H1 (cell line): ENCODE measurements around the gene IGFL2. TPM values are rescaled to one million over a fixed set of nuclear protein-coding genes. Genes with fewer than 3 reads are reported as not detected.

Experiments used
- BRCA1 ChIP-seq: IDR thresholded peaks from 2 replicates; pipeline ENCODE4 v1.6.1; 2012; ENCODE audit warnings: low read depth, low read length, improper control_type of control experiment
- CTBP2 ChIP-seq: IDR thresholded peaks from 2 replicates; pipeline ENCODE4 v1.7.0; 2011; ENCODE audit warnings: borderline replicate concordance, mild to moderate bottlenecking, moderate library complexity, mixed read lengths, low read length; ENCODE audit not compliant: insufficient read depth, insufficient read length
- JUND ChIP-seq: IDR thresholded peaks from 2 replicates; pipeline ENCODE4 v1.6.1; 2011; ENCODE audit warnings: mild to moderate bottlenecking, improper control_type of control experiment, low read length
- KDM4A ChIP-seq: IDR thresholded peaks from one replicate; pipeline ENCODE4 v1.7.1; 2012; ENCODE audit warnings: low read depth, mild to moderate bottlenecking, moderate library complexity, low read length, inconsistent platforms; ENCODE audit not compliant: severe bottlenecking
- POLR2AphosphoS5 ChIP-seq: IDR thresholded peaks from 2 replicates; pipeline ENCODE4 v1.6.1; 2011; ENCODE audit warnings: low read depth, low read length
- RBBP5 ChIP-seq: IDR thresholded peaks from 2 replicates; pipeline ENCODE4 v1.7.1; 2012; ENCODE audit warnings: low read depth, mild to moderate bottlenecking, inconsistent platforms, low read length, moderate library complexity, borderline replicate concordance
- RXRA ChIP-seq: IDR thresholded peaks from 2 replicates; pipeline ENCODE4 v1.6.1; 2011; ENCODE audit warnings: low read depth, mild to moderate bottlenecking, low read length, moderate library complexity; ENCODE audit not compliant: insufficient read depth
- SIN3A ChIP-seq, 2 experiments: IDR thresholded peaks in 1 of 2; conservative IDR thresholded peaks in 1 of 2; 2 replicates each; pipeline ENCODE4 v1.6.1; 2011 to 2012; ENCODE audit warnings: low read length in 2 of 2, improper control_type of control experiment in 1 of 2, low read depth in 1 of 2, mild to moderate bottlenecking in 1 of 2
- SIRT6 ChIP-seq: IDR thresholded peaks from one replicate; pipeline ENCODE4 v1.7.1; 2012; ENCODE audit warnings: low read length, inconsistent platforms
- polyA plus RNA-seq, 7 experiments: library from polyadenylated mRNA; depleted of rRNA in 3 of 7; stranded (reverse) in 5 of 7; unstranded in 2 of 7; fragments of >200 nt in 5 of 7; fragments of 200-250 nt in 2 of 7; gene quantifications; 1 replicate in 5 of 7; 2 replicates in 1 of 7; 4 replicates in 1 of 7; pipeline versions ENCODE4 v1.2.1 to v1.2.3, GENCODE V29; 2011 to 2013; ENCODE audit warnings: missing spikeins in 2 of 7, mixed read lengths in 2 of 7
- total RNA-seq: library from RNA; stranded (reverse); fragmentation: NEBNext Ultra II Directional; extraction: Animal tissue kit (Norgen Biotek cat#: 25700); gene quantifications from 2 replicates; pipeline ENCODE4 v1.2.1, GENCODE V29; 2021
- TF ChIP-seq, protein P1 (sequence below): fragments of 300-600 bp; sonication (generic); IDR thresholded peaks from 2 replicates; pipeline ENCODE4 v1.7.1; 2012; ENCODE audit warnings: low read length, moderate library complexity, mild to moderate bottlenecking, inconsistent platforms; ENCODE audit not compliant: insufficient replicate concordance
- TF ChIP-seq, protein P2 (sequence below): IDR thresholded peaks from 2 replicates; pipeline ENCODE4 v1.6.1; 2011; ENCODE audit warnings: low read depth, mild to moderate bottlenecking, low read length; ENCODE audit not compliant: insufficient read depth

Gene IGFL2
- total and polyA plus RNA-seq, 2 of the 8 experiments (the other 6 are each of a cell fraction or from before 2014, with no cell fraction given), result not detected

DNA sequence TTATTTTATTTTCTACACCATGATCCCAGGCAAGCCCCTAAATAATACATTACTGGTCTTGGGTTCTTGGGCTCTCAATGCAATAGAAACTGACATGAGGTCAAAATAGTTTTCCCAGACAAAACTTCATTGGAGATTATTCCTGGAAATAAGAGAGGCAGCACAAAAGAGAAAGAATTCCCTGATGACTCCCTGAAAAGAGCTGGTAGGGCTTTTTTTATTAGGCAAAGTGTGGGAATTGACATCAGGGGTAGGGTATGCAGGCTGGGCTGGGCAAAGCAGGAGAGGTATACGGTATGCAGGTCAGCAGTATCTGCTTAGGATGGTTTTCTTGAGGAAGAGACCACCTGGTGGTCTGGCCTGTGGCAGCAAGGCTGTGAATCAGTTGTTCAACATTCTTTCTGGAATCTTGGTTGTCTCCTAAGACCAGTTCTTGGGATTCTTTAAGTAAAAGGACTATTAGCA is 14.2 kb upstream of the IGFL2 start (continued):
- TF ChIP-seq, protein P1, sequence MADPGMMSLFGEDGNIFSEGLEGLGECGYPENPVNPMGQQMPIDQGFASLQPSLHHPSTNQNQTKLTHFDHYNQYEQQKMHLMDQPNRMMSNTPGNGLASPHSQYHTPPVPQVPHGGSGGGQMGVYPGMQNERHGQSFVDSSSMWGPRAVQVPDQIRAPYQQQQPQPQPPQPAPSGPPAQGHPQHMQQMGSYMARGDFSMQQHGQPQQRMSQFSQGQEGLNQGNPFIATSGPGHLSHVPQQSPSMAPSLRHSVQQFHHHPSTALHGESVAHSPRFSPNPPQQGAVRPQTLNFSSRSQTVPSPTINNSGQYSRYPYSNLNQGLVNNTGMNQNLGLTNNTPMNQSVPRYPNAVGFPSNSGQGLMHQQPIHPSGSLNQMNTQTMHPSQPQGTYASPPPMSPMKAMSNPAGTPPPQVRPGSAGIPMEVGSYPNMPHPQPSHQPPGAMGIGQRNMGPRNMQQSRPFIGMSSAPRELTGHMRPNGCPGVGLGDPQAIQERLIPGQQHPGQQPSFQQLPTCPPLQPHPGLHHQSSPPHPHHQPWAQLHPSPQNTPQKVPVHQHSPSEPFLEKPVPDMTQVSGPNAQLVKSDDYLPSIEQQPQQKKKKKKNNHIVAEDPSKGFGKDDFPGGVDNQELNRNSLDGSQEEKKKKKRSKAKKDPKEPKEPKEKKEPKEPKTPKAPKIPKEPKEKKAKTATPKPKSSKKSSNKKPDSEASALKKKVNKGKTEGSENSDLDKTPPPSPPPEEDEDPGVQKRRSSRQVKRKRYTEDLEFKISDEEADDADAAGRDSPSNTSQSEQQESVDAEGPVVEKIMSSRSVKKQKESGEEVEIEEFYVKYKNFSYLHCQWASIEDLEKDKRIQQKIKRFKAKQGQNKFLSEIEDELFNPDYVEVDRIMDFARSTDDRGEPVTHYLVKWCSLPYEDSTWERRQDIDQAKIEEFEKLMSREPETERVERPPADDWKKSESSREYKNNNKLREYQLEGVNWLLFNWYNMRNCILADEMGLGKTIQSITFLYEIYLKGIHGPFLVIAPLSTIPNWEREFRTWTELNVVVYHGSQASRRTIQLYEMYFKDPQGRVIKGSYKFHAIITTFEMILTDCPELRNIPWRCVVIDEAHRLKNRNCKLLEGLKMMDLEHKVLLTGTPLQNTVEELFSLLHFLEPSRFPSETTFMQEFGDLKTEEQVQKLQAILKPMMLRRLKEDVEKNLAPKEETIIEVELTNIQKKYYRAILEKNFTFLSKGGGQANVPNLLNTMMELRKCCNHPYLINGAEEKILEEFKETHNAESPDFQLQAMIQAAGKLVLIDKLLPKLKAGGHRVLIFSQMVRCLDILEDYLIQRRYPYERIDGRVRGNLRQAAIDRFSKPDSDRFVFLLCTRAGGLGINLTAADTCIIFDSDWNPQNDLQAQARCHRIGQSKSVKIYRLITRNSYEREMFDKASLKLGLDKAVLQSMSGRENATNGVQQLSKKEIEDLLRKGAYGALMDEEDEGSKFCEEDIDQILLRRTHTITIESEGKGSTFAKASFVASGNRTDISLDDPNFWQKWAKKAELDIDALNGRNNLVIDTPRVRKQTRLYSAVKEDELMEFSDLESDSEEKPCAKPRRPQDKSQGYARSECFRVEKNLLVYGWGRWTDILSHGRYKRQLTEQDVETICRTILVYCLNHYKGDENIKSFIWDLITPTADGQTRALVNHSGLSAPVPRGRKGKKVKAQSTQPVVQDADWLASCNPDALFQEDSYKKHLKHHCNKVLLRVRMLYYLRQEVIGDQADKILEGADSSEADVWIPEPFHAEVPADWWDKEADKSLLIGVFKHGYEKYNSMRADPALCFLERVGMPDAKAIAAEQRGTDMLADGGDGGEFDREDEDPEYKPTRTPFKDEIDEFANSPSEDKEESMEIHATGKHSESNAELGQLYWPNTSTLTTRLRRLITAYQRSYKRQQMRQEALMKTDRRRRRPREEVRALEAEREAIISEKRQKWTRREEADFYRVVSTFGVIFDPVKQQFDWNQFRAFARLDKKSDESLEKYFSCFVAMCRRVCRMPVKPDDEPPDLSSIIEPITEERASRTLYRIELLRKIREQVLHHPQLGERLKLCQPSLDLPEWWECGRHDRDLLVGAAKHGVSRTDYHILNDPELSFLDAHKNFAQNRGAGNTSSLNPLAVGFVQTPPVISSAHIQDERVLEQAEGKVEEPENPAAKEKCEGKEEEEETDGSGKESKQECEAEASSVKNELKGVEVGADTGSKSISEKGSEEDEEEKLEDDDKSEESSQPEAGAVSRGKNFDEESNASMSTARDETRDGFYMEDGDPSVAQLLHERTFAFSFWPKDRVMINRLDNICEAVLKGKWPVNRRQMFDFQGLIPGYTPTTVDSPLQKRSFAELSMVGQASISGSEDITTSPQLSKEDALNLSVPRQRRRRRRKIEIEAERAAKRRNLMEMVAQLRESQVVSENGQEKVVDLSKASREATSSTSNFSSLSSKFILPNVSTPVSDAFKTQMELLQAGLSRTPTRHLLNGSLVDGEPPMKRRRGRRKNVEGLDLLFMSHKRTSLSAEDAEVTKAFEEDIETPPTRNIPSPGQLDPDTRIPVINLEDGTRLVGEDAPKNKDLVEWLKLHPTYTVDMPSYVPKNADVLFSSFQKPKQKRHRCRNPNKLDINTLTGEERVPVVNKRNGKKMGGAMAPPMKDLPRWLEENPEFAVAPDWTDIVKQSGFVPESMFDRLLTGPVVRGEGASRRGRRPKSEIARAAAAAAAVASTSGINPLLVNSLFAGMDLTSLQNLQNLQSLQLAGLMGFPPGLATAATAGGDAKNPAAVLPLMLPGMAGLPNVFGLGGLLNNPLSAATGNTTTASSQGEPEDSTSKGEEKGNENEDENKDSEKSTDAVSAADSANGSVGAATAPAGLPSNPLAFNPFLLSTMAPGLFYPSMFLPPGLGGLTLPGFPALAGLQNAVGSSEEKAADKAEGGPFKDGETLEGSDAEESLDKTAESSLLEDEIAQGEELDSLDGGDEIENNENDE, result no peak
- TF ChIP-seq CTBP2 (no peak), SIRT6 (no peak), POLR2AphosphoS5 (peak; percentile 49; the same call in 1 of the 2 replicates), RBBP5 (no peak), RXRA (no peak), JUND (no peak), KDM4A (no peak), SIN3A (conservative IDR thresholded peaks at IDR 0.05 in 1 of 2, IDR thresholded peaks at IDR 0.05 in 1 of 2; ENCODE audit: low read depth in 1 of 2, low read length in 2 of 2) (no peak), BRCA1 (no peak)
- TF ChIP-seq, protein P2, sequence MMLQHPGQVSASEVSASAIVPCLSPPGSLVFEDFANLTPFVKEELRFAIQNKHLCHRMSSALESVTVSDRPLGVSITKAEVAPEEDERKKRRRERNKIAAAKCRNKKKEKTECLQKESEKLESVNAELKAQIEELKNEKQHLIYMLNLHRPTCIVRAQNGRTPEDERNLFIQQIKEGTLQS, result no peak
